Posterior cingulate gyrus (tissue), 11 donors: Measurements from ENCODE around the gene HUS1B.

Experiments
- DNase-seq, 10 donors: peaks; one replicate each; pipeline versions ENCODE4 v3.0.0 to v3.0.0-alpha.2; 2020 to 2021; ENCODE audit warnings: mixed read lengths in 3 of 10
- intact Hi-C: fragments of 100-400 bp; cut with DNase I; formaldehyde crosslinking; loops from one replicate; pipeline ENCODE4 v1.15.1; 2023

HUS1B gene

GRCh38 chr6:628766-629165 is 28.1 kb downstream of the HUS1B start:
- intact Hi-C loops, result loop anchor here (10.0 kb wide), 1 partner anchor 136 kb away; no protein-coding TSS in a partner anchor

DNA sequence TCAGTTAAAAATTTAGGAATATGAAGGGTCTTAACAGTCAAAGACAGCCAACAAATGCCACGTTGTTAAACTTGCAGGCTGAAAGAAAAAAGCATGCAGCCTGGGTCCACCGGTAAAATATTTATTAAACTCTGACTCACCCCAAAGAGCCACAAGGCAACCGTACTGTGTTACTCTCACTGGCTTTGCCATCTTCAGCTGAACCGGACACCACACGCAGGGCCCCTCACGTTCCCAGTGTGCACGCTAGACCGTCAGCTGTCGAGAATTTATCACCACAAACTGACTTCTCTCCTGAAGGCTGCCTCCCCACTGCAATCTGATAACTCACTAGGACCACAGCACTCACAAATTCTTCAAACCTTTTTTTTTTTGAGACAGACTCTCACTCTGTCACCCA is 30.7 kb downstream of the HUS1B start:
- no peak for DNase-seq
- intact Hi-C loops, result loop anchor here (10.0 kb wide), 1 partner anchor 139 kb away; no protein-coding TSS in a partner anchor

More at GRCh38 chr6:628766-629165, 28.1 kb downstream of the HUS1B start:
- DNase-seq, result no peak

DNA sequence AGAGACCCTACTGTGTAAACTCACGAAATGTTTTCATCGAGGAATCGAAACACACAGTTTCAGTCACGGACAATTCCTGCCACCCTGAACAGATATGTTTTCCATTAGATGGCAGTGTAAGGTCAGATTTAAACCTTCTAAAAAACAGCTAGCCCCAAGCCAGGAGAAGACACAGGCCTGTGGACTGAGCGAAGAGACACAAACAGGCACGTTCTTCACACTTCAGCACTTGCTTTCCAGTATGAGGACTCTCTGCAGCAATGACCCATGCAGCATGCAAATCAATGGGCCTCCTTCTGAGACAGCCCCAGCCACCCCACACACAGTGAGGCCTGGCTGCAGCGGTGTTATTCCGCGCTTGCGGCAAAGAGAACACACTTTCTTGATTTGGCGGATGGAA is 31.9 kb downstream of the HUS1B start:
- intact Hi-C loops, result loop anchor here (10.0 kb wide), 1 partner anchor 140 kb away; no protein-coding TSS in a partner anchor
- DNase-seq, result no peak

DNA sequence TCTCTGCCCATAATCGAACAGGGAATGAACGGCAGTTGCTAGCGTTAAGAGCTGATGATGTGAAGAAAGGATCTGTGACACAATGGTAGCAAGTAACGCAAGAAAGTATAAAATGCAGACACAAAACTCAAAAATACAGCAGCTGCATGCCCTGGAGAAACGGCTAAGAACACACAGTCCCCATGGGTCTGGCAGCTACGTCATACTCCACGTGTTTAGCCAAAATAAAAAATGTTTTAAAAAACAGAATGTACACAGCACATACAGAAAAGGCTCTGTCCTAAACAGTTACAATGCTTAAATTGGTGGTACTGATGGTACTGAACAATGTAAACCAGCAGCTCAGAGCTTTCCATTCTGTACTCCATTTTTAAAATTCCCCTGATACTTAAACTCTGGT is 34.4 kb downstream of the HUS1B start:
- intact Hi-C loops, result loop anchor here (10.0 kb wide), 1 partner anchor 142 kb away; no protein-coding TSS in a partner anchor
- DNase-seq, result no peak

DNA sequence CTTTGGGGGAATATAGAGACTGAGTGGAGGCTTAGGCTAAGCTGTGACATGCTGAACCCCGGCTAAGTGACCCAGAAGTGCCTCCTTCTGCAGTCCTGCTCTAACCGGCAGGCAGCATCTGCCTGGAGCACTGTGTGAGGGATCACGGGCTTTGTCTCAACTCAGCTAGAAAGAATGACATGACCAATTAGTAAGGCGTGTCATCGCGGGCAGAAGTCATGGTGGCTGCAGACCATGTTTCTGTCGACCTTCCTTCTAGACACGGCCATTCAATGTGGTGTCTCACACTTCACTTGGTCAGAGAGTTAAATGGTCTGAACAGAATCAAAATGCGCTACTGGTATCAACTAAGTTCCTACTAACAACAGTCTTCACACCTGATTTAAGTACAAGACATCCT is 35.0 kb downstream of the HUS1B start:
- DNase-seq, result no peak
- intact Hi-C loops, result loop anchor here (10.0 kb wide), 1 partner anchor 143 kb away; no protein-coding TSS in a partner anchor

- intact Hi-C loops, result loop anchor here (10.0 kb wide), 1 partner anchor 144 kb away; no protein-coding TSS in a partner anchor
- peak in 1 of 10 donors; percentile 82 for DNase-seq
Measured at GRCh38 chr6:620950-621349, 36.0 kb downstream of the HUS1B start.

- no peak for DNase-seq
- intact Hi-C loops, result loop anchor here (10.0 kb wide), 1 partner anchor 145 kb away; no protein-coding TSS in a partner anchor
Measured at GRCh38 chr6:620166-620565, 36.7 kb downstream of the HUS1B start.

GRCh38 chr6:617456-618100 is 39.3 kb downstream of the HUS1B start:
- DNase-seq, result peak in 5 of 10 donors; percentile 18 to 85 (median 78)
- intact Hi-C loops, result no loop called here

DNA sequence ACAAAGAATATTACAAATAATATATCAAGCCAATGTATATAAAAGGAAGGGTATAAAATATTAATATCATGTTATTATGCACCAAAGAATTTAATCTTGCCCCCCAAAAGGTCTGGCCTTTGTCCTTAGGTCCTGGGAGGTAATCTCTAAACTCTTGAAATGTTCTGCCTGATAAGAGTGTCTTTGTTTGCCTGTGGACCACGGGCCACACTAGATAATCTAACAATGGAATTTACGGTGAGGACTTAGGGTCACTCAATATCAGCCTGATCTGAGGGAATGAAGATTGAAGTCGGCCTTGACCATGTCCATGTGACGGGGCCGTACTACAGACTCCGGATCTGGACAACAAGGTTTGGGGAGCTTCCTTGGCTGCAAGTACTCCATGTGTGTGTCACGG is 42.9 kb downstream of the HUS1B start:
- intact Hi-C loops, result no loop called here
- no peak for DNase-seq

- intact Hi-C loops, result no loop called here
- DNase-seq, result no peak
Measured at GRCh38 chr6:611928-612327, 45.0 kb downstream of the HUS1B start.

- DNase-seq, result no peak
- intact Hi-C loops, result no loop called here
Measured at GRCh38 chr6:610882-611281, 46.0 kb downstream of the HUS1B start.

DNA sequence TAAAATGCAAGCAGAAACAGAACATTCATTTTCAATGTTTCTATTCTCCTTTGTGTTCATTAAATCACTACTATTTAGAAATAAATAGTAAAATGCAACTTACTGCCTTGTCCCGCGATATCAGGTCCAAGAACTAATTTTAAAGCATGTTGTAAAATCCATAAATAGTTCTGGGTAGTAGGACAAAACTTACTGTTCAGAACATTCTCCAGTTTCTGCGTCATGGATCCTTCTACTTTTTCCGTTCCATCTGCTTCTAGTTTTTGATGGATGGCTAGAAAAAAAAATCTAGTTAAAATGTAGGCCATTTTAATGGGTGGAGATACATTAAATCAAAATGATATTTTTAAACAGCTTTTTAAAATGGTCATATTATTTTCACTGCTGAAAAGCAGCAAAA is 47.0 kb downstream of the HUS1B start:
- DNase-seq, result no peak
- intact Hi-C loops, result no loop called here

GRCh38 chr6:606829-607379 is 50.0 kb downstream of the HUS1B start:
- intact Hi-C loops, result no loop called here

More at GRCh38 chr6:606829-607379, 50.0 kb downstream of the HUS1B start:
- DNase-seq, result no peak
